DMS114 treated with DMSO at 0.1 percent for 48 hours (cell line): ENCODE data around the gene CHIT1.

Experiments
- DNase-seq: peaks from one replicate; lab custom pipeline; 2025; ENCODE audit not compliant: unreplicated experiment; lab: John Stamatoyannopoulos, UW

The CHIT1 gene

DNA sequence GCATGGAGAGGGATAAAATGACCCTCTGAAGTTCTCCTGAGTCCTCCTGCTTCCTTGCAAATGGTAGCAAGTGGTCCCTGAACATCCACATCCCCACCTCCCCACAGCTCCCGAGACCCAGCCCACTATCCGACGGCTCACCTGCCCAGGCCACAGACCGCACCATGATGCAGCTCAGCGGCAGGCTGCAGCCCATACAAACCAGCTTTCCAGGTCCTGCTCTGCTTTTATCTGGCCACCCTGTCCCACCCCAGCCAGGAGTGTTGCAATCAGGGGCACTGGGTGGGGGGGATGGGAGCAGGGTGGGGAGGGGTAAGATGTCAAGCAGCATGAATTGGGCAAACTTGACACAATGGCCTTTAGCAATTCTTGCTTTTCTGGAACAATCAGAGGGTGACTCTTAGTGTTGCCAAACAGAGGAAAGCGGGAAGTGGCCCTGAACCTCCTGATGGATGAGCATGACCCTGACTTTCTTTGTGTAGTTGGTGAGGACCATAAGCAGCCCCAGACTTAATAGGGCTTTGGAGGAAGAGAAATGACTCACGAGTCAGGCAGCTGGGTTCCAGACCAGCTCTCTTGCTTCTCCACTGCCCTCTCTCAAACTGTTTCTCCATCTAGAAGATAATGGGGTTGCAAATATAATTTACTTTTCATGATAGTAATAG, at the start of gene CHIT1:
CHIT1 (minus strand) TSS at position 203 of the 665 bp plus-strand sequence; CDS start at position 166, 37 bp downstream.
- DNase-seq = no peak

DNA sequence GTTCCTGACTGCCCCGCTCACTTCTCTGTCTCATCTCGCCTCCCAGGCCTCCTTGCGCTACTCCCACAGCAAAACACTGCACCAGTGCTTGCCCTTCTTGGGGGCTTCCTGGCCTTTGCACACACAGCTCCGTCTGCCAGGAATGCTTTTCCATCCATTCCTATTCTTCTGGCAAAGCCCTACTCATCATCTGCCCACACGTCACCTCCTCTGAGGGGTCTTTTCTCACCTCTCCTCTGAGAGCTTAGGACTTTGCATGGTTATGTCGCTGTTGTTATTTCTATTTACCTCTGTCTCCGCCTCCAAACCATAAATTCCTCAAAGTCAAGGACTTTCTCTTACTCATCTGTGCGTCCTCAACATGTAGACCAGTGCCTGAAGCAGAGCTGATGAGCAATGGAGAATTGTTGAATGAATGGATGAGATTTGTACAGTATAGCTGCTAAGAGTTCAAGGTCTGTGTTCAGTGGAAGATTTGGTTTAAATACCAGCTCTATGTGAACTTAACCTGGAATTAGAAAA, 49.5 kb upstream of the CHIT1 start:
- DNase-seq = no peak

DNA sequence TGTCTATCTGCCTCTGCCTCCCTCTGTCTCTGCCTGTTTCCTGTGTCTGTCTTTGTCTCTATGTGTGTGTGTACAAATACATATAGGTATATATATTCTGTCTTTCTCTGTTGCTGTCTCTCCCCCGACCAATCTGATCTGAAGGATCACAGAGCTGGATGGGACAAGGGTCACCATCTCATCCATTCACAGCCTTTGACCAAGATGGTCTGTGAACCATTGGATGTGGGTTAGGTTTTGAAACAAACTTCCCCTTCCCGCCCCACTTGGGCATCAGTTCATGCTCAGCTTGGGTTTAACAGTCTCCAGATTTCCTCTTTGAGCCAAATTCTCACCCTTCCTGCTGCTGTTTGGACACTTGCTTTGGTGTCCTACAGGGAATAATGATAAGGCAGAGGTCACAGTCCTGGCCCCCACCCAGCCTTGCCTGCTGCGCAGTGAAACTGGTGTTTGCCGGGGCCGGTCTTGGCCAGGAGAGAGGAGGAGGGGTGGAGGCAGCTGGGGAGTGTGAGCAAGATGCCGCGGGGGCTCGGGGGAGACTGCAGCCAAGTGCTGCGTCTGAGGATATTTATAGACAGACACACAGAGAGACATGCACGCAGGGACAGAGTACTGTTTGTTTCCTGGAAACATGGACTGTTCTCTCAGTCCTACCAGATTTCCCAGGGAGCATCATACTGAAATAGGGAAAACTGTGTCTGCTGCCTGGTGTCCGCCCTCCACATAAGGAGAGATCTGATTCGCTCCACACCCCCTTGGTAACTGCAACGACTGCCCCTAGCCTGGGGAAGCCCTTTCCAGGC, 48.8 kb upstream of the CHIT1 start:
- DNase-seq = no peak

DNA sequence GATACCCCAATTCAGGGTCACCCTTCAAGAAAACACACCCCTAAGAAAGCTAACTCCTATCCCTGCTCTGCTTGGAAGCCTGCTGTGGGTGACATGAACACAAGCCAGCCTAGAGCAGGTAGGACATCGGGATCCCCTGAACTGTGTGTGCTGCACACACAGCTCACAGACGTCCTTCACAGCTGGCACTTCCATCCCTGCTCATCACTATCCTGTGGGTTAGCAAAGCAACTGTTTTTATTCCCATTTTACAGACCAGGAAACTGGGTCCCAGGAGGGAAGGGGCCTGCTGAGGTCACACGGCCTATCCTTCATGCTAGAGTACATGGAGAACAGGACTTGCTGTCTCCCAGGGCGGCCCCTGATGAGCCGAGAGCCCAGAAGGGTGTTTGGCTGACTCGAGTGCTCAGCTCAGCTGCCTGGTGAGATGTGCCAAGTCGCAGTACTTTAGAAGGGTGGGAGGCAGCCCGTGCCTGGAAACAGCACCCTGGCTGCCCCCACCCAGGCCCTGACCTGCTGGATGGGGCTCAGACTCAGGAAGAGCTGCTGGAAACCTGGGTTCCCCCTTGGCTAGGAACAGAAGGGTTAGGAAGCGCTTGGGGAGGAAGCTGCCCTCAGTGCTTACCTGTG, 47.6 kb upstream of the CHIT1 start:
- no peak for DNase-seq

DNA sequence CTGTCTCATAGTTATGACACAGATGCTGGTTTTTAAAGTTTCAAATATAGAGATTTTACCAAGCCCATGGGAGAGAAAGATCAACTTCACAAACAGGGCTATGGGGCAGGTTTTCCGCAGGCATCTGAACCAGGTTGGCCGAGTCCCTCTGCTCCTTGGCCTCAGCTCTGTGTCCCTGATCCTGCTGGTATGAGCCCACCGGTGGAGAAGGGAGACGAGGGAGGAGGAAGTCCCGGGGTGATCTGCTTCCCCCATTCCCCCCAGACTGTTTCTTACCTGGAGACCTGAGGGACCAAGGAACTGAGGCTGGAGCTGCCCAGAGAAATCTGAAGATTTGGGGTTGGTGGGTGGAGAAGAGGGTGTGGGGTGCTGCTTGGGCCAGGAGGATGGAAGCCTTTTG, 46.9 kb upstream of the CHIT1 start:
- DNase-seq = no peak

DNA sequence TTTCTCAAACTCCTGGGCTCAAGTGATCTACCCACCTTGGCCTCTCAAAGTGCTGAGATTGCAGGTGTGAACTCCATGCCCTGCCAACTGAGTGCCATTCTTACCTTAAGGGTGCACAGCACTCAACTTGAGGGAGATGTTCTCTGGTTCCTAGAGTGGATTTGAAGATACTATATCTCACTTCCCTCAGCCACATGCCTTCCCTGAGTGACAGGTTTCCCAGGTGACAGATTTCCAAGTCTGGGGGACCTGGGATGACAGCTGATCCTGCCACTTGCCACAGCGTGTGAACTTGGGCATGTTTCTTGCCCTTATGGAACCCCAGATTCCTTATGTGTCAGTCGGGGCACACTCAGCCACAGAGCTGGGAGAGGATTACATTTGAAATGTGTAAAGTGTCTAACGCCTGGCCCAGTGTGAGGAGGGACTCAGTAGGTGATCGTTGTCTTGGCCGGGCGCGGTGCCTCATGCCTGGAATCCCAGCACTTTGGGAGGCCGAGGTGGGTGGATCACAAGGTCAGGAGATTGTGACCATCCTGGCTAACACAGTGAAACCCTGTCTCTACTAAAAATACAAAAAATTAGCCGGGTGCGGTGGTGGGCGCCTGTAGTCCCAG, 46.3 kb upstream of the CHIT1 start:
- no peak for DNase-seq

DNA sequence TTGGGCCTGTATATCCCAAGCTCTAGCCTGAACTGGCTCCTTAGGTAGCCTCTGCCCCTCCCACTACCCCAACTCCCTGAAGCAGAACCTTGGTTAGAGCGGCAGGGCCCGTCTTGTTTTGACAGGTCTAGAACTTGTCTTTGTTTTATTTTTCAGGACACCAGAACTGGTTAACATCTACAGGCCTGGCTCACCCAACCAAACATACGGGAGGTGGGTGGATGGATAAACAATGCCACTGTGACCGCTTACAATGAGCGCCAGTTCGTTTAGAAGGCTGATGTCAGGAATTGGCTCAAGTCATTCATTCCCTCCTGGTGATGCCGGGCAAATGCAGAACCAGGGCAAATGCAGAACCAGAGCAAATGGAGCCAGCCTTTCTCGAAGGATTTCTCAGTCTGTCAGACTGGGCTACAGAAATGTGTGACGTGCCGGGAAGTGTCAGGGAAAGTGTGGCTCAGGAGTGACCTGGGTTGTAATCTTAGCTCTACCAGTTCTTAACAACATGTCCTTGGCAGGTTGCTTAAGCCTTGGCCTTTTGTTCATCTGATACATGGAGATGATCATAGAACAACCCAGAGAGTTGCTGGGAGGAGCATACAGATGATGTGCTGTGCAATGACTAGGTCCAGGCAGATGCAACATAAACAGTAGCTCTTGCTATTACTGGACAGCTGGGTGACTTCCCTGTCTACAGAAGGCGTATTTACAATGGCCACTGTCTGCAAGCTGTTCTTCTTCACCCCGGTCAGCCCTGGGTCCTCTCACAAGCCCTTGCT, 45.3 kb upstream of the CHIT1 start:
- no peak for DNase-seq

DNA sequence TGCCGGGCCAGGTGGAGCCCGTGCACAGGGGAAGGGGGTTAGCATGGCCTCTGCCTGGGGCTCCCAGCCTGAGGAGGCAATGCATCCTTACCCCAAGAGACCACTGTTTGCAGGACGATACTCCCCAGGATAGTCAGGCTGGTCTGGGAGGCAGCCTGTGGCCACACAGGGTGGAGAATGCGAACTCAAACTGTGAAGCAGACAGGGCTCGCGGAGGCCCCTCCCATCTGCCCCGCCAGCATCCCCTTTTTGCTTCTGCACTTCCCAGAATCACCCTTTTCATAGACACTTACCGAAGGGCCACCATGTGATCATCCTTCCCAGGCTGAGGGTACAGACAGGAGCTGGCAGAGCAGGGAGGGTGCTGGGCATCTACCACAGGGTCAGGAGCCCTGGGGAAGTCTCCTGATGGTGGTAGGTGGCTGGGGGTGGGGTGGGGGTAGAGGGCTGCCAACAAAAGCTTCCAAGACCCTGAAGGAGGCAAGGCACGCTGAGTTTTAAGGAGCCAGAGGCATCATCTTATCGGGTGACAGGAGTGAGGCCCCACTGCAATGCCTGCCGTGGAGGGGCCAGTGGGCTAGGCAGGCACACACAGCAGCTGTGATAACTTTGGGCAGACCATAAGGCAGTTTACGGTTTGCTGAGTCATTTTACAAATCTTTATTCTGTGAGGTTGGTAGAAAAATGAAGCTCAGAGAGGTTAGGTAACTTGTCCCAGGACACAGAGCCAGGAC, 44.6 kb upstream of the CHIT1 start:
- no peak for DNase-seq

DNA sequence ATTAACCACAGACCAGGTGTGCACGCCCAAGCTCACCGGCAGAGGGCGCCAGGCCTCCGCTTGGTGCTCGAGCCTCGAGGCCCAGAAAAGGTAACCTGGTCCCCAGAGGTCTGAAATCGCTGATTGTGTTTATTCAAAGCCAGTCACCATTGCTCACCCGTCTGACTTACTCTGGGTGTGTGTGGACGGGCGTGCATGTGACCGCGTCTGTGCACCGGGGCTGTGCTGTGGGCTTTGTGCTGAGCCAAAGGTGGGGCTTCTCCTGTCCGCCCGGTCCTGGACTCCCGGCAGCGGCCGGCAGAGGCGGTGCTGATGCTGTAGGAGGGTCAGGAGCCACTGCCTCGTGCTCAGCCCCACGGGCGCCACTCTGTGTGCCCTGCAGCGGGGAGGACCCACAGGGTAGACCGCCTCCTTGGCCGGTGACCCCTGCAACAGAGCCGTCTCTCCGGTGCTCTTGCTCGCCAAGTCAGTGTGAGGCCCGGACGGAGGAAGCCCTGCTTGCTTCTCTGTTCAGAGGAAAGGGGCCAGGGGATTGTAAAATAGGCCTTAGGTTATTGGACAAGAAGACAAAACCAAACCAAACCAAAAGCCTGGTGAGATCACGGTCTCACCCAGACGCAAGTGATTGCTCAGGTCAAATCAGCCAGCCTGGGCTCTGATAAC, 43.9 kb upstream of the CHIT1 start:
- DNase-seq = no peak

DNA sequence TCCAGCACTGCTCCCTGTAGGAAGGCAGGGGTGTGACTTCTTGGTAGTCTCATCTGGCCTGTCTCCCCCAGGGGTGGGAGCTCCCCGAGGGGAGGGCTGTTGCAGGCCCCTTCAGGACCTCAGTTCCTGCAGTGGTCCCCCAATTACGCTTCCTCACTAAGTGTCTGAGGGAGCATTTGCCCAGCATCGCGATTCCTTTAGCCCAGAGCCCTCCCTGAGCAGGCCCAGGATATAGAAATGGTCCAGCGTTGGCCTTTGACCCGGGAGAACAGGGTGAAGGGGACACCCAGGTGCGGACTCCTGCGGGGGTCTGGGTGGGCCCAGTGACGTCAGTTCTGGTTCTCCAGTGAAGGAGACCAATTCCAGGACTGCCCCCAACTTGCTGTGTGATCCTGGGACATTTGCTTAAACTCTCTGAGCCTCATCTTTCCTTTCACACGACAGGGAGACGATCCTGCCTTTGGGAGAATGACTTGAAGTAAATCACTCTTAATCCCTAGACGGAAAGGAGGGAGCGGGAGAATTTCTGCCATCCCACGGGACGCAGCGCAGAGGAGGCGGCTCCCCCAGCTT, 43.2 kb upstream of the CHIT1 start:
- DNase-seq = peak; percentile 20

DNA sequence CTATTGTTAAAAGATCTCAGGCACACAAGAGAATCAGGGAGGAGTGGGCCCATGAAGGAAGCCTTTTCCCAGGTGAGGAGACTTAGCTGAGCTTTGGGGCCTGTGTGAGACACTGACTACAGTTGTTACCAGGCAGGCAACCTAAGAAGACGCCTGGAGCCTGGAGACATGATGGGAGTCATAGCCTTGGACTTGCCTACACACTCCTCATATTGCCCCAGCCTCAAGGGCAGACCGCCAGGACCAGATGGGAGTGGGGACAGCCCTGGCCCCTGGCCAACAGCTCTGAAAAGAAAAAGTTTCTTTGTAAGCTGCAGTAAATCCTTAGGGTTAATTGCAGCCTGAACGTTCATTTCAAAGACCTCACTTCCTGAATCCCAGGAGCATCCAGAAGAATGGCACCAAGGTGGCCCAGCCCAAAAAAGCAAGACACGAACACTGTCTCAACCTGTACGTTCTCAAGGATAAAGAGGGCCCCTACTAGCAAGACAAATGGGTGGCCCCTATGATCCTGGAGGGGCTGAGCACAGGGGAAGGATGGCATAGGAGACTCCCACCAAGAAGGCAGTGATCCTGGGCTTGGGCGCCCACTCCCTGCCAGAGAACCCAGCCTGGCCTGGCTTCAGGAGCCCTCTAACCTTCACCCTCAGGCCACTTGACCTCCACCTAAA, 42.6 kb upstream of the CHIT1 start:
- DNase-seq = no peak

DNA sequence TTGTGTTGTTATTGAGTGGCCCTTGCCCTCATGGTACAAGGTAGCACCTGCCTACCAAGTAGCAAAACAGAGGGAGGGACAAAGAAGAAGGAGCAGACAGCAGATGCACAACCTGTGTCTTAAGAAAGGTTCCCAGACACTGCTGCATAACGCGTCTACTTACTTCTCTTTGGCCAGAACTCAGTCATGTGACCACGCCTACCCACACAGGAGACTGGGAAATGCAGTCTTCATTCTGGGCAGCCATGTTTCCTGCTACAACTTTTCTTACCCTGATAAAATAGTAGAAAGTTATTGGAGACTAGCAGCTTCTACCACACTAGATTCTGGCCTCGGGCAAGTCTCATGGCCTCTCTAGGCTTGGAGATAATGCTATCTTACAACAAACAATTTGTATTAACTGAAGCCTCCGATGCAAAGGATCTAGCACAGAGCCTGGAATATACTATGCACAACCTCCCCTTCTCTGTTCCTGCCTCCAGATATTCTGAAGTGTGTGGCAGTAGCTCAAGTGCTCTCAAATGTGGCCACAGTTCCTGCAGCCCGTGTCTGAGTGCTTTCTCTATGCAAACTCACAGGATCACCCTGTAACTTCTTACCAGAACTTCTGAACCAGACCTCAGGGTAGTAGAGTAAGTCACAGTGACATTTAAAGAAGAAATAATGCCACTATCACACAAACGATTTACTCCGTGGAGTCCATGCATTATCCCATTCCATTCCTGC, 41.7 kb upstream of the CHIT1 start:
- peak; percentile 70 for DNase-seq

DNA sequence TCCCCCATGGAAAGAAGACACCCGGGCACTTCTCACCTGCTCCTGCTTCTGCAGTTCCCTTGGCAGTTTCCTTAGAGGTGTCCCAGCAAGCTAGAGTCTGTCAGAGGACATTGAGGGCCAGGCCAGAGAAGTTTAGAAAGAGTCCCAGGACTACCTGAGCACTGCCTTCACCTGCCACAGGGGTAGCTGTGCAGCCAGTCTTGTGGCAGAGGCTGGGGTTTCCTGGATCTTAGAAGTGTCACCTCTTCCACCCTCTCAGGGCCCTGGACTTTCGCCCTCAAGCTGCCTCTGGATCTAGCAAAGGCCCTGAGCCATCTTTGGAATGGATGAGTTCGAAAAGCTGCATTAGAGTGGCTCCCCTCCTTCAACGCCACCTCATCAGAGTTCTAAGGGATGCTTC, 41.0 kb upstream of the CHIT1 start:
- DNase-seq = no peak

DNA sequence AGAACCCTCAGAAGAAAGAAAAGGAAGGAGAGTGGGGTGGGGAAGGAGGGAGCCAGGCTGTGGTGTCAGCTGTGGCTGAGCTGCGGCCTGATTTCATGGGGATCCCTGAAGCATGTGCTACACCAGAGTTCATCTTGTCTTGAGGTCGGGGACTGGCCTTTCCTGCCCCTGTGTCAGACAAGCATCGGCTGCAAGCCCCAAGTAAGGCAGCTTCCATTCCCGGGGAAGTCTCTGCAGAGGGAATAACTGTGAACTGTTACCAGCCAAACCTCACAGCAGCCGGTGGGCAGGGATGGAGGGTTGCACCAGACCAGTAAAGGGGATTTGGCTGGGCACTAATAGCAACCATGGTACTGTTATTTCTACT, 40.2 kb upstream of the CHIT1 start:
- DNase-seq = no peak

DNA sequence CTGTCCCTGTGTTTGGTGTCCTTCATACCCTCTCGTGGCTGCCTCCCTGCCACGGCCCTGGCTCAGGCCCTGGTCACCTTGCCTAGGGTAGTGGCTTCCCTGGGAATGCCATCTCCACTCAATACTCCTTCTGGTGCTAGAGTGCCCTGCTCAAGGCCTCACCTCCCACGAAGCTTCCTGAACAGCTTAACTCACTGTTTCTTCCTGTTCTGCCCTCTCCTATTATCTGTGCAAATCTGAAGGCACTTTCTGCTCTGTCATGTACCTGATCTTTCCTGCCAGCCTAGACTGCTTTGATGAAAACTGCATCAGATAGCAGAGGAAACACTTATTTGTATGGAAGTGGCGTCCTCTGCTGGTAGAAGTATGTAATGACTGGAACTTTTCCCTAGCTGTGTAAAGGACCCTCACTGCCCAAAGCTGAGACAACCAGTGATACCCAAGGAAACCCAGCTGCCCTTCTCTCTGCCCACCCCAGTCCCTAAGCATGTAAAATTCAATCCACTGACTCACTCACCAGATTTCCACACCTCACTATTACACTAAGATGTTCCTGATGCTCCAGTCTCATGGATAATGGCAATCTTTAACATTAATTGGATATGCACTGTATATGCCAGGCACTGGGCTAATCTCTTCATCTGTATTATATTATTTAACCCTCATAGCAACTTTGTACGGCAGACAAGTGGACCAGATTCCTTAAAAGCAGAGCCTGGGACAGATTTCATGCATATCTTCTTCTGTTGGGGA, 39.6 kb upstream of the CHIT1 start:
- DNase-seq = peak; percentile 82

DNA sequence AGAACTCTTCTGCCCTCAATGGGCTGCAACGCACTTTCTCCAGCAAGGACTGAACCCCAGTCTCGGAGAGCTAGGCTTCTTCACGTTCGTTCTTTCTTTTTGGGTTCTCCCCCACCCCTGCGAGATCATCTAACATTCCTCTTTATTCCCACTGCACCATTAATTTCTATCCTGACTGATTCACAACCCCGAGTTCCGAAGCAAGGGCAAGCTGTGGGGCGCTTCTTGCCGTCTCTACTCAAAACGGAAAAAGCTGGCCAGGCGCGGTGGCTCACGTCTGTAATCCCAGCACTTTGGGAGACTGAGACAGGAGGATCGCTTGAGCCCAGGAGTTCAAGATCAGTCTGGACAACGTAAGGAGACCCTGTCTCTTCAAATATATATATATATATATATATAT, 38.4 kb upstream of the CHIT1 start:
- no peak for DNase-seq

DNA sequence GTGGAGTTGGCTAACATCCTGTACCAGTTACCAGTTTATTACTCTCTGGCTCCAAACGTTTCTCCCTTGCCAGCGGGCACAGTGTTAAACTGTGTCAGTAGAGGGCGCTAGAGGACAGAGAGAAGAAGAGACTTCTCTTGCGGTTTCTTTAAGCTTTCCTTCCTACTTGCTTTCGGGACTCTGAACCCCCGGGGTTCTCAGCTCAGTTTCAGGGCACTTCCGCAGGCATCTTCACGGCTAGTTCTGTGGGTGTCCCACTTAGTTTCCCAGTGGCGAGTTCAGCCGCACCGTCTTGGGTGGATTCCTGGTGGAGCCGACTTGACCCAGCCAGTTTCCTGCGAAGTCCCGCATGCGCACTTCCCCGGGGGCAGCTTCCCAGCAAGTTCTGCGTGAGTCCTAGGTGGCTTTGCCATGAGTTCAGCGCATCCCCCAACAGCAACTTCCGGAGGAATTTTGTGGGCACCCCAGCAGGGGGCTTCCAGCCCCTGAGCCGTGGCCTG, 37.9 kb upstream of the CHIT1 start:
- peak; percentile 88 for DNase-seq
